ENCODE measurements around the gene CPD.
A peak's percentile ranks its signal among the peaks of the same experiment; 100 is the strongest.

The CPD gene

GRCh38 chr17:30352240-30352814, 26.4 kb upstream of the CPD start:
- DNase-seq (ENCODE audit: low read depth in 2 of 3, low spot score in 2 of 3) = no peak

GRCh38 chr17:30354701-30355100, 24.0 kb upstream of the CPD start:
- no peak for DNase-seq (ENCODE audit: low read depth in 2 of 3, low spot score in 2 of 3)

GRCh38 chr17:30357476-30357875, 21.3 kb upstream of the CPD start:
- no peak for DNase-seq (ENCODE audit: low read depth in 2 of 3, low spot score in 2 of 3)

- no peak for DNase-seq (ENCODE audit: low read depth in 2 of 3, low spot score in 2 of 3)
These were observed 20.5 kb upstream of the CPD start for GRCh38 chr17:30358055-30358760.

GRCh38 chr17:30360086-30360808, 18.5 kb upstream of the CPD start:
- no peak for DNase-seq (ENCODE audit: low read depth in 2 of 3, low spot score in 2 of 3)

- no peak for DNase-seq (ENCODE audit: low read depth in 2 of 3, low spot score in 2 of 3)
These were observed 16.9 kb upstream of the CPD start for GRCh38 chr17:30361766-30362279.

- peak in 2 of 3 experiments; percentile 63 for DNase-seq (ENCODE audit: low read depth in 2 of 3, low spot score in 2 of 3)
These were observed 15.0 kb upstream of the CPD start for GRCh38 chr17:30363715-30364202.

- DNase-seq (ENCODE audit: low read depth in 2 of 3, low spot score in 2 of 3) = no peak
These were observed 12.2 kb upstream of the CPD start for GRCh38 chr17:30366536-30366935.

GRCh38 chr17:30368912-30369720, 9.6 kb upstream of the CPD start:
- no peak for DNase-seq (ENCODE audit: low read depth in 2 of 3, low spot score in 2 of 3)

GRCh38 chr17:30369995-30370394, 8.7 kb upstream of the CPD start:
- no peak for DNase-seq (ENCODE audit: low read depth in 2 of 3, low spot score in 2 of 3)

- no peak for DNase-seq (ENCODE audit: low read depth in 2 of 3, low spot score in 2 of 3)
These were observed 6.0 kb upstream of the CPD start for GRCh38 chr17:30372755-30373154.

- DNase-seq (ENCODE audit: low read depth in 2 of 3, low spot score in 2 of 3) = no peak
These were observed 3.1 kb upstream of the CPD start for GRCh38 chr17:30375661-30376060.

- DNase-seq (ENCODE audit: low read depth in 2 of 3, low spot score in 2 of 3) = no peak
These were observed 1.9 kb upstream of the CPD start for GRCh38 chr17:30376621-30377452.

GRCh38 chr17:30377574-30378240, 1.0 kb upstream of the CPD start:
- no peak for DNase-seq (ENCODE audit: low read depth in 2 of 3, low spot score in 2 of 3)

- DNase-seq (ENCODE audit: low read depth in 2 of 3, low spot score in 2 of 3) = peak in 2 of 3 experiments; percentile 26 to 30
These were observed 394 bp upstream of the CPD start for GRCh38 chr17:30378241-30378824.

GRCh38 chr17:30379303-30379902, 676 bp downstream of the CPD start:
- DNase-seq (ENCODE audit: low read depth in 2 of 3, low spot score in 2 of 3) = peak in 2 of 3 experiments; percentile 21

- DNase-seq (ENCODE audit: low read depth in 2 of 3, low spot score in 2 of 3) = no peak
These were observed 1.2 kb downstream of the CPD start for GRCh38 chr17:30379903-30380381.

- no peak for DNase-seq (ENCODE audit: low read depth in 2 of 3, low spot score in 2 of 3)
These were observed 2.1 kb downstream of the CPD start for GRCh38 chr17:30380643-30381339.
